ENCODE data around the gene MCF2L2. TPM values are rescaled to one million over a fixed set of nuclear protein-coding genes. Genes with fewer than 3 reads are reported as not detected.
A peak's percentile ranks its signal among the peaks of the same experiment; 100 is the strongest.
"Not testable (repeated sequence)": the region's sequence is repeated elsewhere in the genome, so short reads cannot be mapped to it uniquely, and the experiment has no call there.

MCF2L2 gene
- total and polyA plus RNA-seq, 2 experiments from 2014 or later = 6.7 to 14.6 TPM

- not testable (repeated sequence) for H3K27ac Mint-ChIP-seq; H3K4me3 Mint-ChIP-seq; ATAC-seq; H3K4me2 ChIP-seq; H3F3A ChIP-seq (replicated peaks; ENCODE audit: low read depth); H3K9me2 ChIP-seq (ENCODE audit: insufficient read depth); H3K27ac ChIP-seq (ENCODE audit: low read depth); H3K27me3 ChIP-seq (ENCODE audit: insufficient read depth); H3K79me2 ChIP-seq (replicated peaks; ENCODE audit: insufficient read depth); H3K4me3 ChIP-seq; DNase-seq (ENCODE audit: low spot score); H4K20me1 ChIP-seq (replicated peaks; ENCODE audit: insufficient read depth); H3K27me3 Mint-ChIP-seq (ENCODE audit: insufficient read depth, low read depth, poor library complexity)
- Mint-ChIP-seq H3K9me3 (peaks cover 22% of the 10 kb centered on the region), H3K4me1 (peaks cover 19% of the 10 kb centered on the region), H3K36me3 (ENCODE audit: low read depth) (peaks cover 11% of the 10 kb centered on the region)
- peak overlapping the region; percentile 20; the same call in 1 of the 2 replicates for H2AFZ ChIP-seq
- peaks cover 11% of the 10 kb centered on the region; the same call in 1 of the 2 replicates for H3K36me3 ChIP-seq (ENCODE audit: insufficient read depth)
- H3K4me1 ChIP-seq (ENCODE audit: insufficient read depth) = peaks cover 25% of the 10 kb centered on the region
Observed at GRCh38 chr3:183440521-183440920, 12.1 kb upstream of the MCF2L2 start.

GRCh38 chr3:183439515-183439914 lies 11.1 kb upstream of the MCF2L2 start:
- Histone ChIP-seq H3K9me2 (ENCODE audit: insufficient read depth) (no peaks in the 10 kb centered on the region), H3K27me3 (ENCODE audit: insufficient read depth) (no peaks in the 10 kb centered on the region), H3K4me1 (ENCODE audit: insufficient read depth) (peaks cover 35% of the 10 kb centered on the region), H2AFZ (no peak overlapping the region), H4K20me1 (replicated peaks; ENCODE audit: insufficient read depth) (no peaks in the 10 kb centered on the region), H3F3A (replicated peaks; ENCODE audit: low read depth) (peaks cover 3% of the 10 kb centered on the region; the same call in 1 of the 2 replicates), H3K4me2 (no peak overlapping the region), H3K27ac (ENCODE audit: low read depth) (no peak overlapping the region), H3K4me3 (no peak overlapping the region), H3K79me2 (replicated peaks; ENCODE audit: insufficient read depth) (no peaks in the 10 kb centered on the region), H3K36me3 (ENCODE audit: insufficient read depth) (peaks cover 9% of the 10 kb centered on the region; the same call in 1 of the 2 replicates)
- peaks cover 29% of the 10 kb centered on the region for H3K4me1 Mint-ChIP-seq
- no peak overlapping the region for H3K4me3 Mint-ChIP-seq
- no peak for ATAC-seq
- peaks cover 20% of the 10 kb centered on the region for H3K9me3 Mint-ChIP-seq
- TF ChIP-seq REST (IDR thresholded peaks at IDR 0.05; ENCODE audit: unreplicated experiment) (no peak), EZH2 (IDR thresholded peaks at IDR 0.05; ENCODE audit: low read depth, unreplicated experiment) (no peak), ZNF462 (CRISPR knock-in tag; IDR thresholded peaks at IDR 0.05) (no peak), STAT1 (IDR thresholded peaks at IDR 0.05; ENCODE audit: unreplicated experiment) (no peak), ZNF331 (CRISPR knock-in tag; IDR thresholded peaks at IDR 0.05; ENCODE audit: low read depth) (no peak), CREB1 (CRISPR knock-in tag; IDR thresholded peaks at IDR 0.05; ENCODE audit: low read depth) (no peak), ZNF114 (CRISPR knock-in tag; IDR thresholded peaks at IDR 0.05) (no peak)
- peaks cover 11% of the 10 kb centered on the region for H3K36me3 Mint-ChIP-seq (ENCODE audit: low read depth)
- DNase-seq (ENCODE audit: low spot score) = no peak
- H3K27ac Mint-ChIP-seq = no peak overlapping the region
- no peaks in the 10 kb centered on the region for H3K27me3 Mint-ChIP-seq (ENCODE audit: insufficient read depth, low read depth, poor library complexity)

Data from GM23338 (cell line).